Activated T-cell treated with anti-CD3 and anti-CD28 coated beads, Interleukin-2, amount 50 U/mL, for 48 hours (primary cell): Measurements from ENCODE around the gene ADCY3.

Experiments used
- DNase-seq, 2 experiments: peaks; one replicate each; pipeline ENCODE4 v3.0.0-alpha.2; 2020

Gene ADCY3

GRCh38 chr2:24920098-24920808 lies at the start of gene ADCY3:
Gene ADCY3 (minus strand): TSS chr2:24920237. CDS start chr2:24918987, 1,250 bp downstream.
- DNase-seq: peak; percentile 76 to 81

DNA sequence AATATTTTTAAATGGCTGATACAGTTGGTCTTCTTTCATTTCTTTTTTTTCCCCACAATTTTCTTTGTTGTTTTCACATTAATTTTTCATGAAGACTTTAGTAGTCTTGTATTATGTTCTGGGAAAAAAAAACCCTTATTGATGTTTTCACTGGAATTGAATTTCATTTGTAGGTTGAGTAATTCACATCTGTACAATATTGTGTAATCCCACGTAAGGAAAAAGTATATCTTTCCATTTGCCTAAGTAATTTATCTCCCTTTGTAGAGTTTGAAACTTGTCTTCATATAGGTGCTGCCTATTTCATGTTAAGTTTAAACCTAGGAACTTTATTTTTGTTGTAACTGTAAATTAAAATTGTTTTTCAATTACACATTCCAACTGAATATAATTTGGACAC lies 49.7 kb upstream of the ADCY3 start:
- no peak for DNase-seq

DNA sequence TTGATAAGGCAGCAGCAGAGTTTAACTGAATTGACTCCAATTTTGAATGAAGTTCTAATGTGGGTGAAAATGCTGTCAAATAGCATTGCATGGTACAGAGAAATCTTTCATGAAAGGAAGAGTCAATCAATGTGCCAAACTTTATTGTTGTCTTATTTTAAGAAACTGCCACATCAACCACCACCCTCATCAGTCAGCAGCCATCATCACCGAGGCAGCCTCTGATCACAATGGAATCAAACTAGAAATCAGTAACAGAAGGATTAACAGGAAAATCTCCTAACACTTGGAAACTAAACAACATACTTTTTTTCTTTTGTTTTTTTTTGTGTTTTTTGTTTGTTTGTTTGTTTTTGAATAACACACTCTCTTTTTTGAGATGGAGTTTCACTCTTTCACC lies 41.9 kb upstream of the ADCY3 start:
- DNase-seq: no peak

- no peak for DNase-seq
Observed at GRCh38 chr2:24959761-24960160, 39.7 kb upstream of the ADCY3 start.

DNA sequence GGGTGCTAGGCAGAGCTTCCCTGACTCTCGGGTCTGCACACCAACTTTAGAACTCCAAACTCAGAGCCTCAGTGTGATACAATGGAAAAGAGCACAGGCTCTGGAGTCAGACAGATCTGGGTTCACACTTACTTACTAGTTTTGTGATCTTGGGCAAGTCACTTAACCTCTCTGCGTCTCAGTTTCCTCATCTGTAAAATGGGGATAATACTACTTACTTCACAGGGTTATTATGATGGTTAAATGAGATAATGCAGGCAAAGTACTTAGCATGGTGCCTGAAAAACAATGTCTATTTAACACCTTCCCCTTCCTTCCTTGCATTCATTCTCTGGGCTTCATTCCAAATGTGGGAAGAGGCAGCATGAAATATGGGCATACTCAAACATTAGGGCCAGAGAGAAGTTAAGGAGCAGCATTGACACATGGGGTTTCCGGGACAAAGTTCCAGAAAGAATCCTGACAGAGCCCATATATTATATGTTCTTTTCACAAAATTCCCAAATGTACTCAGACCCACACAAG lies 38.4 kb upstream of the ADCY3 start:
- DNase-seq: no peak

- DNase-seq: no peak
Observed at GRCh38 chr2:24957976-24958375, 37.9 kb upstream of the ADCY3 start.

GRCh38 chr2:24957221-24957620 lies 37.2 kb upstream of the ADCY3 start:
- DNase-seq: no peak

DNA sequence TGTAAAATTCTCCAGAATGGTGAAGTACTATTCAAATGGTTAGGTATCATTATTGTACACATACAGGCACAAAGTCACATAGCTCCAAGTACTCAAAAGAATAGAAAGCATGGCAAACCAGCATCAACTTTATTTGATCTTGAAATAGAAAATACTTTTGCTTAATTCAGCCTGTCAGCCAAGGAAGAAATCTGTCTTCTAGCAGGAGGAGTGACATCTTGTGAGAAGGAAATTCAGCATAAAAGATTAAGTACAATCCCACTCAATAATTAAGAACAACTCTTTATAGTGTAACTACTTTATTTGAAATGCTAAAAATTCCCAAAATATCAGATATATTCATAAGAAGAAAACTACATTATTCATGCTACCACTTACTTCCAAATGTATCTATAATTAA lies 35.9 kb upstream of the ADCY3 start:
- no peak for DNase-seq

DNA sequence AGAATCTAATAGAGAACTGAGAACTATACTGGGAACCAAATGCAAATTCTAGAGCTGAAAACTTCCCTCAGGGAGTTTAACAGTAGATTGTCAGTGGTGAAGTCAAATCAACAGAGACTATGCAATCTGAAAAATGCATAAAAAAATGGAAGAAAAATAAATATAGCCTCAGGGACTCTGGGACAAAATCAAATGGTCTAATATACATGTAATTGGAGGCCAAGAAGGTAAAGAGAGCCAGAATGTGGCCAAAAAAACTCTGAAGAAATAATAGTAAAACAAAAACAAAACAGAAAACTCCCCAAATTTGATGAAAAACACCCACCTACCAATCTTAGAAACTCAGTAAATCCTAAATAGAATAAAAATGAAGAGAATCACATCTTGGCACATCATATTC lies 35.2 kb upstream of the ADCY3 start:
- no peak for DNase-seq

DNA sequence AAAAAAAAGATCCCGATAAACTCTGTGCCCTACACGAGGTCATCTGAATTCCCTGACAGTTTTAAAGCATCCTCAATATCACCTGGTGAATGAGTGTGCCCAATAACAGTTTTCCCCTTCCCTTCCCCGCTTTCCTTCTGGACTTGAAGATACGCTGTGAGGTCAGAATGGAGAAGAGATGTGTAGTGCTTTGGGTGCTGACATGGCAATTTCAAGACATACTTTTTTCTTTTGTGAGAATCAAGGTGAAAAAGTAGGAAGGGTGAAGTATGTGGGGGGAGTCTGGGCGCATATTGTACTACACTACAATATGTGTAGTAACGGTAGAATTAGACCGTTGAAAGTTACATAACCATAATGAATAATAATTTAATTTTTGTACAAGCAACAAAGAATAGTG lies 30.1 kb upstream of the ADCY3 start:
- DNase-seq: no peak

GRCh38 chr2:24948506-24948905 lies 28.5 kb upstream of the ADCY3 start:
- DNase-seq: no peak

DNA sequence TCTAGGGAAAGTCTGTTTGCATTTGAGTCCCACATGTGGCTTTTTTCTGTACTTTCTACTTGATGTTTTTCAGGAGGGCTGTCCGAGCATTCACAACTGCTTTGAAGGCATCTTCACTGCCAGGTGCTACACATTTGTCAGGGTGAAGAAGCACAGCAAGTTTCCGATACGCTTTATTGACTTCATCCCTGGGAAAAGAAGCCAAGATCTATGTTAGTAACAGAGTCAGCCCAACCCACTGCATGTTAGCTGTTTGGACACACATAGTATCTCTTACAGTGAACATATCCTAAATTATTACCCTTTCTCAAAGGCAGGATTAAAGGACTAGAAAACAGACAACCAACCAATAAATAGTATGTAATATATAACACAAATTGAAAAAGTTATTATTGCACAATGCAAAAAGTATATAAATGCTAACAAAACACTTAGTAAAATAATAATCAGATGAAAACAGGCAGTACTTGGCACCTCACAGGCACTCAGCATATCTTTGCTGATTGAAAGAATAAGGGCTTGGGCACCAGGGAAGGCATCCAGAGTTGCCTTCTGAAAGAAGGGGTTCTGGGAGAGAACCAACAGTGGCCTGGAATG lies 27.6 kb upstream of the ADCY3 start:
- no peak for DNase-seq

DNA sequence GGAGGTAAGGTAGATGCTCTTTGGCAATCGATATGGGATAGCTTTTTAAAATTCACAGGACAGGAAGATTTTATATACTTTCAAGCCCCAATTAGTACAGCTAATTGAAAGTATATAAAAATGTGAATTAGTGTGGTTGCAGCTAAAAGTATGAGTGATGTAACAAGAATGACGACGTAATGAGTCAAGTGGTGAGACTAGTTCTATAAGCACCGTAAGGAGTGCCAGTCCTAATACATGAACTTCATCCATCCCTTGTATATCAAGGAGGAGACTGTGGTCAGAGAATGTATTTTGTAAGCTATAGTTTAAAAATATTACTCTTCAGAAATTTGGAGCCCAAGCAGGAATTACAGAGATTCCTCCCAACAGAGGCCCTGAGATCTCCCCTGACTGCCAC lies 25.9 kb upstream of the ADCY3 start:
- DNase-seq: no peak

DNA sequence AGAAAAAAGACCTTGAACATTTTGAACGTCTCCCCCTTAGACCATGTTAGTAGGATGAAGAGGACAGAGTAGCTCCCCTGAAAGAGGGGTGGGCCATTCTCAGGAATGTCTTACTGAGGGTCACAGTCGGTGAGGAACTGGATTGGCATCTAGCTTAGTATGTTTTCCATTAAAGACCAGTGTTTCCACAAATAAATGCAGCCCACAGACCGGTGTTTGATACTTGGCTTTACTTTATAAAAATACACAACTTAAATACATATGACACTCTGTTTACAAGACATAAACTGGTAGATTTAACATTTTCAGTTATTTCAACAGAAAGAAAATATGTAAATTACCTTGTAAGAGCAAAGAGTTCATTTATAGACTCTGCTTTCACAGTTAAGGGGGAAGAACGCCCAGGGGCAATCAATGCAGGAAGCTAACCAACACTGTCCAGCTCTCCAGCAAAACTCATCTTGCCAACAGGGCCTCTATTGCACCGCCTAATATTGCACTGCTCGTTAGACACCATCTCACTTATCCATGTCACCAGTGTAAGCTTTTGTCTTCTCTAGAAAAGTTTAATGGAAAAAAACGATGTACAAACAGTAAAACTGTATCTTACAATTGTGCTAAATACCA lies 23.5 kb upstream of the ADCY3 start:
- no peak for DNase-seq

GRCh38 chr2:24939353-24939752 lies 19.3 kb upstream of the ADCY3 start:
- no peak for DNase-seq

DNA sequence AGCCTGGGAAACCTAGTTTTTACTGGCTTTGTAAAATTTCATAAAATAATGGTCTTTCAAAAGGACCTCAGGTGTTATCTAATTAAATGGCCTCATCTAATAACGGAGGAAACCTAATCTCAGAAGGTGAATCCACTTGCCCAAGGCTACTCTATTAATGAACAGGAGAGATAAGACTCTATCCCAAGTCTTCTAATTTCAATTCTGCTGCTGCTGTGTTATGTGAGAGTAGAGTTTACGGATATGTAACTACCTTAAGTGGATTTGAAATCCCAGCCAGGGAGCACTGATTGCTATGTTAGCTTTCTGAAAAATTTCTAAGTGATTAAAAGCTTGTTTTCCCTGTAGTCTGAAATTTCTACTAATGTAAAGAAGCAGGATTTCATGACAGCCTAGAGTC lies 17.2 kb upstream of the ADCY3 start:
- DNase-seq: no peak

- no peak for DNase-seq
Observed at GRCh38 chr2:24935145-24935544, 15.1 kb upstream of the ADCY3 start.

- no peak for DNase-seq
Observed at GRCh38 chr2:24932715-24933114, 12.7 kb upstream of the ADCY3 start.

- peak; percentile 47 to 50 for DNase-seq
Observed at GRCh38 chr2:24930768-24931167, 10.7 kb upstream of the ADCY3 start.

DNA sequence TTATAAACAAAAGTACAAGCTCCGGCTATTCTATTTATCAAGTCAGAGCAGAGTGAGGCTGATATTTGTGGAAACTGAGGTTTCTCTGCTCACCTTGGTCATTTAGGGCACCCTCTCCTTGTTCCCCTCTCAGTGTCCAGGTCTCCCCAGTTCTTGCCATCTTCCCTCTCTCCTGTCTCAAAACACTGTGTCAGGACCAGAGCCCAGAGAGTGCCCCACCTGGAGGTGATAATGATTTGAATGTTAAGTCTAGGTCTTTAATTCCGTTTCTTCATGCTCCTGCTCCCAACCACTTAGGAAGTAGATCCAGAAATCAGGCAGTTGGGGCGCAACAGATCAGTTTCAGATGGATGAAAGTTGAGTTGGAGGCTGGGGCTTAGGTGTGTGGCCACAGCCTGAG lies 9.2 kb upstream of the ADCY3 start:
- no peak for DNase-seq

- DNase-seq: no peak
Observed at GRCh38 chr2:24928036-24928435, 8.0 kb upstream of the ADCY3 start.

DNA sequence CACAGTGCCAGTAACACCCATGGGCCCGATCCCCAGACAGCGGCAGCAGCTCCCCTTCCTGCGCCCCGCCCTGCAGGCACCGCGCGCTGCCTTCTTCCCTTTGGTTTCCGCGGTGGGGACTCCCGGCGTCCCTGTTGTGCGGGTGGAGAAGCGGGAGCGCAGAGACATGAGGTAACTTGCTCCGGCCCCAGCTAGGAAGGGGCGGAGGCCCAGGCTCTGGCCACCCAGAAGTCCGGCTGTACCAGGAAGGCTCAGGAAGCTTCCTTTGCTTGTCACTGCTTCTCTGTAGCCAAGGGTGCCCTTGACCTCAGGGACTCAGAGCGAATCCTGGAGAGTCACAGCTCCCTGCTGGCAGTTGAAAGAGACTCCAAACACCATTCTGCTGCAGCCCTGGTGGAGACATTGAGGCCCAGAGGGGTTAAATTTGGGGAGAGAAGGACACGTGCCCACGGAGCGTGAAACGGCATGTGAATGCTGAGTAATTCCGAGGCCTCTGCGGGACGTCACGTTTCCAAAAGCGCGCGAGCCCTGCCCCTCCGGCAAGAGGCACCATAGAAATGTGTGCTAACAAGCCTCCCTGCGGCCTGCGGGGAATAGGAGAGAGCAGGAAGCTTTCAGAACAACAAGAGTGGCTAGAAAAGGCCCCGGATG lies 6.7 kb upstream of the ADCY3 start:
- peak; percentile 63 to 67 for DNase-seq

DNA sequence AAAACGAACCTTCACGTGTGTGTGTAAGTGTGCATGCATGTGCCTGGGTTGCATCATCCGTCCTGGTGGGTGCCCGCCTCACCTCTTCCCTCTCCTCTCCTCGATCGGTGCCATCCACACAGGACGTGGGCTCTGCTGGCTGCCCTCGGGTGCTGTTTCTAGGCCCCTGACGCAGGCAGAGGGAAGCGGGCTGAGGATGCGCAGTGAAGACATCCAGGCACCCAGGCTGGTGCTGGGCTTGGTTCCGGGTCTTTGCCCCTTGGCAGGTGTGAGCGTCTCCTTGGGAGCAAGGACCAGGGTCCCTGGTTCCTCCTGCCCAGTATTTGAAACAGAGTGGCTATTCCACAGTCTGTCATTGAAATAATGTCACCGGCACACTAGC lies 6.2 kb upstream of the ADCY3 start:
- peak in 1 of 2 experiments; percentile 35 for DNase-seq

DNA sequence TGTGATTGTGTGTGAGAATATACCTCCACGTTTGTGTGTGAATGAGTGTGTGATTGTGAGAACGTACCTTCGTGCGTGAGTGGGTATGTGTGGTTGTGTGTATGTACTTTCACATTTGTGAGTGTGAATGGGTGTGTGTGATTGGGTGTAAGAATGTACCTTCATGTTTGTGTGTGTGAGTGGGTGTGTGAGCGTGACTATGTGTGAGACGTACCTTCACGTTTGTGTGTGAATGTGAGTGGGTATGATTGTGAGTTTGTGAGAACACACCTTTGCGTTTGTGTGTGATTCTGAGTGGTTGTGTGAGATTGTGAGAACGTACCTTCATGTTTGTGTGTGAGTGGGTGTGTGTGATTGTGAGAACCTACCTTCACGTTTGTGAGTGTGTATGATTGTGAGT lies 5.8 kb upstream of the ADCY3 start:
- no peak for DNase-seq
